HEK293T (cell line): Measurements from ENCODE around the gene MAN1C1.

Experiments used
- CTCF ChIA-PET: fragments of 350-600 bp; formaldehyde crosslinking; extraction: SDS; loops from one replicate; lab custom pipeline; 2021; ENCODE audit warnings: antibody characterized with exemption, inconsistent platforms; lab: Yijun Ruan, JAX
- POLR2A ChIA-PET: fragments of 350-600 bp; formaldehyde crosslinking; extraction: SDS; loops from one replicate; lab custom pipeline; 2020; ENCODE audit warnings: antibody characterized with exemption, inconsistent platforms; lab: Yijun Ruan, JAX
- DNase-seq: peaks from one replicate; pipeline ENCODE4 v3.0.0; 2012; ENCODE audit warnings: mixed read lengths; ENCODE audit errors: extremely low spot score
- ARNT ChIP-seq: fragments of 450-650 bp; IDR thresholded peaks from 2 replicates; pipeline ENCODE4 v1.6.1; 2017; ENCODE audit warnings: mild to moderate bottlenecking
- BHLHE40 ChIP-seq: fragments of 450-650 bp; IDR thresholded peaks from 2 replicates; pipeline ENCODE4 v1.6.1; 2016; ENCODE audit warnings: mild to moderate bottlenecking, moderate library complexity, borderline replicate concordance
- CTBP1 ChIP-seq: fragments of 450-650 bp; IDR thresholded peaks from 2 replicates; pipeline ENCODE4 v1.6.1; 2016; ENCODE audit warnings: borderline replicate concordance
- ELF4 ChIP-seq: fragments of 450-650 bp; IDR thresholded peaks from 2 replicates; pipeline ENCODE4 v1.6.1; 2017; ENCODE audit warnings: antibody characterized with exemption
- FOXA1 ChIP-seq: fragments of 450-650 bp; IDR thresholded peaks from 2 replicates; pipeline ENCODE4 v1.6.1; 2016; ENCODE audit warnings: mild to moderate bottlenecking
- FOXK2 ChIP-seq: fragments of 450-650 bp; IDR thresholded peaks from 2 replicates; pipeline ENCODE4 v1.6.1; 2016; ENCODE audit warnings: mild to moderate bottlenecking
- FOXM1 ChIP-seq: fragments of 450-650 bp; IDR thresholded peaks from 2 replicates; pipeline ENCODE4 v1.6.1; 2017; ENCODE audit warnings: mild to moderate bottlenecking, borderline replicate concordance
- HDGF ChIP-seq: fragments of 450-650 bp; IDR thresholded peaks from 2 replicates; pipeline ENCODE4 v1.6.1; 2017; ENCODE audit warnings: antibody characterized with exemption, borderline replicate concordance
- L3MBTL2 ChIP-seq: fragments of 450-650 bp; conservative IDR thresholded peaks from 2 replicates; pipeline ENCODE4 v1.6.1; 2016; ENCODE audit warnings: mild to moderate bottlenecking
- LEF1 ChIP-seq: fragments of 450-650 bp; IDR thresholded peaks from 2 replicates; pipeline ENCODE4 v1.6.1; 2017; ENCODE audit warnings: mild to moderate bottlenecking, borderline replicate concordance
- NFRKB ChIP-seq: fragments of 450-650 bp; IDR thresholded peaks from 2 replicates; pipeline ENCODE4 v1.6.1; 2016; ENCODE audit warnings: mild to moderate bottlenecking, moderate library complexity
- PKNOX1 ChIP-seq: fragments of 450-650 bp; IDR thresholded peaks from 2 replicates; pipeline ENCODE4 v1.6.1; 2016
- SP1 ChIP-seq: fragments of 450-650 bp; IDR thresholded peaks from 2 replicates; pipeline ENCODE4 v1.6.1; 2017
- SUZ12 ChIP-seq: fragments of 450-650 bp; IDR thresholded peaks from 2 replicates; pipeline ENCODE4 v1.6.1; 2016; ENCODE audit warnings: mild to moderate bottlenecking
- TARDBP ChIP-seq: fragments of 450-650 bp; IDR thresholded peaks from 2 replicates; pipeline ENCODE4 v1.6.1; 2016
- ZNF384 ChIP-seq: fragments of 450-650 bp; IDR thresholded peaks from 2 replicates; pipeline ENCODE4 v1.6.1; 2016

MAN1C1 gene

GRCh38 chr1:25609921-25610320 is 6.7 kb upstream of the MAN1C1 start:
- ChIA-PET CTCF (interaction anchor here (1.7 to 2.3 kb wide), 3 partner anchors 15 to 188 kb away, joined by 5 to 13 read pairs (median 6); no protein-coding TSS in a partner anchor), POLR2A (interaction anchor here (1.3 to 1.4 kb wide), 2 partner anchors 190 to 200 kb away, joined by 3 read pairs; partner anchors contain the start of gene SELENON)
- no peak for DNase-seq
- TF ChIP-seq SUZ12: no peak
- no peak for TF ChIP-seq ARNT
- no peak for TF ChIP-seq FOXM1
- TF ChIP-seq NFRKB: no peak
- TF ChIP-seq L3MBTL2: no peak
- TF ChIP-seq LEF1: no peak
- TF ChIP-seq CTBP1: no peak
- no peak for TF ChIP-seq TARDBP

- ChIA-PET POLR2A (interaction anchor here (1.3 kb wide), 1 partner anchor 189 kb away, joined by 3 read pairs; the partner anchor contains the start of gene SELENON), CTCF (no interaction called here)
- no peak for DNase-seq
- no peak for TF ChIP-seq FOXK2
- TF ChIP-seq ARNT: no peak
- TF ChIP-seq HDGF: no peak
- no peak for TF ChIP-seq SP1
- TF ChIP-seq BHLHE40: no peak
- no peak for TF ChIP-seq ZNF384
- TF ChIP-seq L3MBTL2: no peak
- no peak for TF ChIP-seq PKNOX1
- no peak for TF ChIP-seq FOXM1
- no peak for TF ChIP-seq FOXA1
- no peak for TF ChIP-seq ELF4
- TF ChIP-seq SUZ12: no peak
- no peak for TF ChIP-seq TARDBP
- TF ChIP-seq CTBP1: no peak
- TF ChIP-seq LEF1: no peak
- no peak for TF ChIP-seq NFRKB
These were observed 5.6 kb upstream of the MAN1C1 start for GRCh38 chr1:25610822-25611630.

- DNase-seq: no peak
- CTCF ChIA-PET: no interaction called here
- POLR2A ChIA-PET: no interaction called here
- TF ChIP-seq SP1 (no peak), NFRKB (no peak)
These were observed 4.7 kb upstream of the MAN1C1 start for GRCh38 chr1:25611843-25612242.

GRCh38 chr1:25612421-25612820 is 4.2 kb upstream of the MAN1C1 start:
- no peak for TF ChIP-seq NFRKB
- TF ChIP-seq ZNF384: no peak
- no peak for TF ChIP-seq FOXM1
- no peak for DNase-seq
- CTCF ChIA-PET: no interaction called here
- POLR2A ChIA-PET: no interaction called here

- no peak for DNase-seq
- ChIA-PET CTCF (no interaction called here), POLR2A (no interaction called here)
- TF ChIP-seq BHLHE40: no peak
These were observed 3.5 kb upstream of the MAN1C1 start for GRCh38 chr1:25613091-25613490.

- ChIA-PET CTCF (no interaction called here), POLR2A (no interaction called here)
- no peak for DNase-seq
- TF ChIP-seq PKNOX1: no peak
- no peak for TF ChIP-seq HDGF
- TF ChIP-seq ELF4: no peak
These were observed 2.0 kb upstream of the MAN1C1 start for GRCh38 chr1:25614501-25615171.

GRCh38 chr1:25615172-25615541 is 1.4 kb upstream of the MAN1C1 start:
- no peak for DNase-seq
- ChIA-PET CTCF (no interaction called here), POLR2A (no interaction called here)
- TF ChIP-seq FOXK2 (no peak), BHLHE40 (no peak), PKNOX1 (no peak), HDGF (no peak), FOXA1 (no peak), ZNF384 (no peak), TARDBP (no peak), ARNT (no peak), CTBP1 (no peak)
